ENCODE results near the gene SERPING1.

GRCh38 chr11:57622263-57622662 is 24.8 kb downstream of the SERPING1 start:
- no peak for TF ChIP-seq CTCF (IDR thresholded peaks at IDR 0.05; ENCODE audit: extremely low read depth in 1 of 2, insufficient read depth in 1 of 2, low read depth in 1 of 2, low read length in 2 of 2)
- TF ChIP-seq GATA2 (IDR thresholded peaks at IDR 0.05; ENCODE audit: insufficient read depth, insufficient read length, low read depth, low read length): no peak
- no peak for TF ChIP-seq EZH2 (IDR thresholded peaks at IDR 0.05; ENCODE audit: borderline replicate concordance, low read depth, low read length, severe bottlenecking)
- no peak for TF ChIP-seq POLR2A (IDR thresholded peaks at IDR 0.05; ENCODE audit: low read depth, low read length)
- no peak for TF ChIP-seq POLR2AphosphoS5 (IDR thresholded peaks at IDR 0.05; ENCODE audit: insufficient read depth, low read depth, low read length)
- no peak for TF ChIP-seq MAX (IDR thresholded peaks at IDR 0.05; ENCODE audit: insufficient read depth, insufficient read length)
- TF ChIP-seq JUN (IDR thresholded peaks at IDR 0.05; ENCODE audit: borderline replicate concordance, insufficient read depth, insufficient read length, low read depth): no peak

Data from endothelial cell of umbilical vein (primary cell).